ENCODE data around the gene MYO1B. TPM values are rescaled to one million over a fixed set of nuclear protein-coding genes. Genes with fewer than 3 reads are reported as not detected.

Gene MYO1B
- total and polyA plus RNA-seq, 10 of the 15 experiments (the other 5 are each of a cell fraction or from before 2014, with no cell fraction given): 0.10 to 4.2 (median 1.6) TPM

DNA sequence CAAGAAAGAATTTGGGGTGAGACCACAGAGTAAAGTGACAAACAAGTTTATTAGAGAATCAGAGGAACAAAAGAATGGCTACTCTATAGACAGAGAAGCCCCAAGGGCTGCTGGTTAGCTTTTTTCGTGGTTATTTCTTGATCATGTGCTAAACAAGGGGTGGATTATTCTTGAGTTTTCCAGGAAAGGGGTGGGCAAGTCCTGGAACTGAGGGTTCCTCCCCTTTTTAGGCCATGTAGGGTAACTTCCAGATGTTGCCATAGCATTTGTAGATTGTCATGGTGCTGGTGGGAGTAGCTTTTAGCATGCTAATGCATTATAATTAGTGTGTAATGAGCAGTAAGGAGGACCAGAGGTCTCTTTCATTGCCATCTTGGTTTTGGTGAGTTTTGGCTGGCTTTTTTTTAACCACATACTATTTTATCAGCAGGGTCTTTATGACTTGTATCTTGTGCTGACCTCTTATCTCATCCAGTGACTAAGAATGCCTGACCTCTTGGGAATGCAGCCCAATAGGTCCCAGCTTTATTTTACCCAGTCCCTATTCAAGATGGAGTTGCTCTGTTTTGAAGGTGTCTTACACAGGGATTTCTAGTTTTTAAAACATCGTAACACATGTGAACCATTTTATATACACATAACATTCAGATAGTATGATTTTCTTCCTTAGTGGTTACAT lies 77.8 kb downstream of the MYO1B start:
- CTCF ChIA-PET: no interaction called here
- TF ChIP-seq TCF7 (IDR thresholded peaks at IDR 0.05; ENCODE audit: borderline replicate concordance) (no peak), NFIC (IDR thresholded peaks at IDR 0.05; ENCODE audit: low read depth, low read length) (no peak), SMC3 (IDR thresholded peaks at IDR 0.05; ENCODE audit: borderline replicate concordance, low read length) (no peak), CBX3 (IDR thresholded peaks at IDR 0.05; ENCODE audit: borderline replicate concordance, low read depth) (no peak), BACH1 (IDR thresholded peaks at IDR 0.05; ENCODE audit: borderline replicate concordance) (no peak), ESRRA (IDR thresholded peaks at IDR 0.05; ENCODE audit: low read length) (no peak), ZSCAN29 (IDR thresholded peaks at IDR 0.05) (no peak)
- TF ChIP-seq, protein P1, sequence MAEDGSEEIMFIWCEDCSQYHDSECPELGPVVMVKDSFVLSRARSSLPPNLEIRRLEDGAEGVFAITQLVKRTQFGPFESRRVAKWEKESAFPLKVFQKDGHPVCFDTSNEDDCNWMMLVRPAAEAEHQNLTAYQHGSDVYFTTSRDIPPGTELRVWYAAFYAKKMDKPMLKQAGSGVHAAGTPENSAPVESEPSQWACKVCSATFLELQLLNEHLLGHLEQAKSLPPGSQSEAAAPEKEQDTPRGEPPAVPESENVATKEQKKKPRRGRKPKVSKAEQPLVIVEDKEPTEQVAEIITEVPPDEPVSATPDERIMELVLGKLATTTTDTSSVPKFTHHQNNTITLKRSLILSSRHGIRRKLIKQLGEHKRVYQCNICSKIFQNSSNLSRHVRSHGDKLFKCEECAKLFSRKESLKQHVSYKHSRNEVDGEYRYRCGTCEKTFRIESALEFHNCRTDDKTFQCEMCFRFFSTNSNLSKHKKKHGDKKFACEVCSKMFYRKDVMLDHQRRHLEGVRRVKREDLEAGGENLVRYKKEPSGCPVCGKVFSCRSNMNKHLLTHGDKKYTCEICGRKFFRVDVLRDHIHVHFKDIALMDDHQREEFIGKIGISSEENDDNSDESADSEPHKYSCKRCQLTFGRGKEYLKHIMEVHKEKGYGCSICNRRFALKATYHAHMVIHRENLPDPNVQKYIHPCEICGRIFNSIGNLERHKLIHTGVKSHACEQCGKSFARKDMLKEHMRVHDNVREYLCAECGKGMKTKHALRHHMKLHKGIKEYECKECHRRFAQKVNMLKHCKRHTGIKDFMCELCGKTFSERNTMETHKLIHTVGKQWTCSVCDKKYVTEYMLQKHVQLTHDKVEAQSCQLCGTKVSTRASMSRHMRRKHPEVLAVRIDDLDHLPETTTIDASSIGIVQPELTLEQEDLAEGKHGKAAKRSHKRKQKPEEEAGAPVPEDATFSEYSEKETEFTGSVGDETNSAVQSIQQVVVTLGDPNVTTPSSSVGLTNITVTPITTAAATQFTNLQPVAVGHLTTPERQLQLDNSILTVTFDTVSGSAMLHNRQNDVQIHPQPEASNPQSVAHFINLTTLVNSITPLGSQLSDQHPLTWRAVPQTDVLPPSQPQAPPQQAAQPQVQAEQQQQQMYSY (CRISPR knock-in tag; IDR thresholded peaks at IDR 0.05): no peak
- TF ChIP-seq, protein P2, sequence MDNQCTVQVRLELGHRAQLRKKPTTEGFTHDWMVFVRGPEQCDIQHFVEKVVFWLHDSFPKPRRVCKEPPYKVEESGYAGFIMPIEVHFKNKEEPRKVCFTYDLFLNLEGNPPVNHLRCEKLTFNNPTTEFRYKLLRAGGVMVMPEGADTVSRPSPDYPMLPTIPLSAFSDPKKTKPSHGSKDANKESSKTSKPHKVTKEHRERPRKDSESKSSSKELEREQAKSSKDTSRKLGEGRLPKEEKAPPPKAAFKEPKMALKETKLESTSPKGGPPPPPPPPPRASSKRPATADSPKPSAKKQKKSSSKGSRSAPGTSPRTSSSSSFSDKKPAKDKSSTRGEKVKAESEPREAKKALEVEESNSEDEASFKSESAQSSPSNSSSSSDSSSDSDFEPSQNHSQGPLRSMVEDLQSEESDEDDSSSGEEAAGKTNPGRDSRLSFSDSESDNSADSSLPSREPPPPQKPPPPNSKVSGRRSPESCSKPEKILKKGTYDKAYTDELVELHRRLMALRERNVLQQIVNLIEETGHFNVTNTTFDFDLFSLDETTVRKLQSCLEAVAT (IDR thresholded peaks at IDR 0.05): no peak
- TF ChIP-seq, protein P3, sequence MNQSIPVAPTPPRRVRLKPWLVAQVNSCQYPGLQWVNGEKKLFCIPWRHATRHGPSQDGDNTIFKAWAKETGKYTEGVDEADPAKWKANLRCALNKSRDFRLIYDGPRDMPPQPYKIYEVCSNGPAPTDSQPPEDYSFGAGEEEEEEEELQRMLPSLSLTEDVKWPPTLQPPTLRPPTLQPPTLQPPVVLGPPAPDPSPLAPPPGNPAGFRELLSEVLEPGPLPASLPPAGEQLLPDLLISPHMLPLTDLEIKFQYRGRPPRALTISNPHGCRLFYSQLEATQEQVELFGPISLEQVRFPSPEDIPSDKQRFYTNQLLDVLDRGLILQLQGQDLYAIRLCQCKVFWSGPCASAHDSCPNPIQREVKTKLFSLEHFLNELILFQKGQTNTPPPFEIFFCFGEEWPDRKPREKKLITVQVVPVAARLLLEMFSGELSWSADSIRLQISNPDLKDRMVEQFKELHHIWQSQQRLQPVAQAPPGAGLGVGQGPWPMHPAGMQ (IDR thresholded peaks at IDR 0.05; ENCODE audit: borderline replicate concordance): no peak
- TF ChIP-seq, protein P4, sequence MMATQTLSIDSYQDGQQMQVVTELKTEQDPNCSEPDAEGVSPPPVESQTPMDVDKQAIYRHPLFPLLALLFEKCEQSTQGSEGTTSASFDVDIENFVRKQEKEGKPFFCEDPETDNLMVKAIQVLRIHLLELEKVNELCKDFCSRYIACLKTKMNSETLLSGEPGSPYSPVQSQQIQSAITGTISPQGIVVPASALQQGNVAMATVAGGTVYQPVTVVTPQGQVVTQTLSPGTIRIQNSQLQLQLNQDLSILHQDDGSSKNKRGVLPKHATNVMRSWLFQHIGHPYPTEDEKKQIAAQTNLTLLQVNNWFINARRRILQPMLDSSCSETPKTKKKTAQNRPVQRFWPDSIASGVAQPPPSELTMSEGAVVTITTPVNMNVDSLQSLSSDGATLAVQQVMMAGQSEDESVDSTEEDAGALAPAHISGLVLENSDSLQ (IDR thresholded peaks at IDR 0.05): no peak
- TF ChIP-seq, protein P5, sequence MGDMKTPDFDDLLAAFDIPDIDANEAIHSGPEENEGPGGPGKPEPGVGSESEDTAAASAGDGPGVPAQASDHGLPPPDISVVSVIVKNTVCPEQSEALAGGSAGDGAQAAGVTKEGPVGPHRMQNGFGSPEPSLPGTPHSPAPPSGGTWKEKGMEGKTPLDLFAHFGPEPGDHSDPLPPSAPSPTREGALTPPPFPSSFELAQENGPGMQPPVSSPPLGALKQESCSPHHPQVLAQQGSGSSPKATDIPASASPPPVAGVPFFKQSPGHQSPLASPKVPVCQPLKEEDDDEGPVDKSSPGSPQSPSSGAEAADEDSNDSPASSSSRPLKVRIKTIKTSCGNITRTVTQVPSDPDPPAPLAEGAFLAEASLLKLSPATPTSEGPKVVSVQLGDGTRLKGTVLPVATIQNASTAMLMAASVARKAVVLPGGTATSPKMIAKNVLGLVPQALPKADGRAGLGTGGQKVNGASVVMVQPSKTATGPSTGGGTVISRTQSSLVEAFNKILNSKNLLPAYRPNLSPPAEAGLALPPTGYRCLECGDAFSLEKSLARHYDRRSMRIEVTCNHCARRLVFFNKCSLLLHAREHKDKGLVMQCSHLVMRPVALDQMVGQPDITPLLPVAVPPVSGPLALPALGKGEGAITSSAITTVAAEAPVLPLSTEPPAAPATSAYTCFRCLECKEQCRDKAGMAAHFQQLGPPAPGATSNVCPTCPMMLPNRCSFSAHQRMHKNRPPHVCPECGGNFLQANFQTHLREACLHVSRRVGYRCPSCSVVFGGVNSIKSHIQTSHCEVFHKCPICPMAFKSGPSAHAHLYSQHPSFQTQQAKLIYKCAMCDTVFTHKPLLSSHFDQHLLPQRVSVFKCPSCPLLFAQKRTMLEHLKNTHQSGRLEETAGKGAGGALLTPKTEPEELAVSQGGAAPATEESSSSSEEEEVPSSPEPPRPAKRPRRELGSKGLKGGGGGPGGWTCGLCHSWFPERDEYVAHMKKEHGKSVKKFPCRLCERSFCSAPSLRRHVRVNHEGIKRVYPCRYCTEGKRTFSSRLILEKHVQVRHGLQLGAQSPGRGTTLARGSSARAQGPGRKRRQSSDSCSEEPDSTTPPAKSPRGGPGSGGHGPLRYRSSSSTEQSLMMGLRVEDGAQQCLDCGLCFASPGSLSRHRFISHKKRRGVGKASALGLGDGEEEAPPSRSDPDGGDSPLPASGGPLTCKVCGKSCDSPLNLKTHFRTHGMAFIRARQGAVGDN (IDR thresholded peaks at IDR 0.05): no peak

More for the DNA sequence above, 77.8 kb downstream of the MYO1B start:
- ATAC-seq (no peak), FAIRE-seq (no peak), DNase-seq (ENCODE audit: low read depth, low spot score) (no peak)
- H3K9ac ChIP-seq (ENCODE audit: control insufficient read depth, insufficient read depth, low read length): no peak overlapping the region
- SMC1A ChIA-PET (ENCODE audit: uncharacterized antibody, unreplicated experiment): no interaction called here
- 0 out of 4 replicates have a peak, but pooled peaks cover 0 to 6% of the 10 kb centered on the region in 2 experiments for H3K27me3 ChIP-seq (replicated peaks in 1 of 2; ENCODE audit: control insufficient read depth in 2 of 2, insufficient read depth in 2 of 2, low read length in 1 of 2)
- no peak overlapping the region for H3K4me3 ChIP-seq
- RAD21 ChIA-PET (ENCODE audit: unreplicated experiment): no interaction called here
- no peaks in the 10 kb centered on the region for H4K20me1 ChIP-seq (ENCODE audit: control insufficient read depth, insufficient read depth)
- POLR2A ChIA-PET: no interaction called here
- H3K4me2 ChIP-seq (ENCODE audit: control insufficient read depth, insufficient read depth): no peak overlapping the region
- H2AFZ ChIP-seq (ENCODE audit: control insufficient read depth, low read depth, low read length): no peak overlapping the region
- no peaks in the 10 kb centered on the region for H3K79me2 ChIP-seq (ENCODE audit: control insufficient read depth, insufficient read depth, low read length)
- no peaks in the 10 kb centered on the region for H3K9me3 ChIP-seq (replicated peaks; ENCODE audit: control insufficient read depth, insufficient read depth, low read length)
- H3K36me3 ChIP-seq (ENCODE audit: control insufficient read depth in 2 of 2, insufficient read depth in 2 of 2, low read length in 1 of 2): no peaks in the 10 kb centered on the region
- peaks cover 4% of the 10 kb centered on the region; the same call in 1 of the 2 replicates for H3K4me1 ChIP-seq (ENCODE audit: control insufficient read depth, insufficient read depth, low read length)
- intact Hi-C loops (cut with micrococcal nuclease; ENCODE audit: unreplicated experiment) (no loop called here), in situ Hi-C loops (cut with MboI) (no loop called here)
- no peak overlapping the region for H3K27ac ChIP-seq (ENCODE audit: control insufficient read depth, insufficient read depth)
- WGBS (ENCODE audit: insufficient coverage, insufficient replicate concordance, low lambda C conversion rate, missing lambda C conversion rate): 44% methylated on average over 2 of the region's 2 CpGs
- no TSS peak for BruUV-seq (replicated peaks)

All from GM12878 (cell line).